ENCODE measurements around the gene NCOA7. TPM values are rescaled to one million over a fixed set of nuclear protein-coding genes. Genes with fewer than 3 reads are reported as not detected.
"Not testable (repeated sequence)": the region's sequence is repeated elsewhere in the genome, so short reads cannot be mapped to it uniquely, and the experiment has no call there.

Gene NCOA7
- total RNA-seq, 1 donor: 34.0 TPM

GRCh38 chr6:125966569-125966968 lies 175.8 kb downstream of the NCOA7 start:
- H3K4me2 ChIP-seq (ENCODE audit: insufficient read depth, low read length): no peak overlapping the region
- no peaks in the 10 kb centered on the region for H3K9me3 ChIP-seq (ENCODE audit: low read depth, low read length)
- H3K36me3 ChIP-seq (ENCODE audit: insufficient read depth, low read length): peaks cover 5% of the 10 kb centered on the region
- H3K27me3 ChIP-seq (ENCODE audit: insufficient read depth, low read length): no peaks in the 10 kb centered on the region
- H3K4me1 ChIP-seq (ENCODE audit: insufficient read depth, low read length): no peaks in the 10 kb centered on the region
- H2AFZ ChIP-seq (ENCODE audit: low read length): no peak overlapping the region
- peaks cover 4% of the 10 kb centered on the region for H4K20me1 ChIP-seq (ENCODE audit: insufficient read depth, low read length)
- TF ChIP-seq CTCF (IDR thresholded peaks at IDR 0.05; ENCODE audit: extremely low read depth, low read depth, low read length): no peak
- DNase-seq (ENCODE audit: insufficient read length, low spot score, missing footprints): no peak
- no peak overlapping the region for H3K27ac ChIP-seq (ENCODE audit: low read depth, low read length)
- no peak overlapping the region for H3K4me3 ChIP-seq (ENCODE audit: insufficient read depth, low read length)
- peaks cover 38% of the 10 kb centered on the region for H3K79me2 ChIP-seq (ENCODE audit: insufficient read depth, low read length)

- Histone ChIP-seq H3K27ac (ENCODE audit: low read depth, low read length) (no peak overlapping the region), H3K36me3 (ENCODE audit: insufficient read depth, low read length) (peaks cover 5% of the 10 kb centered on the region), H3K79me2 (ENCODE audit: insufficient read depth, low read length) (peaks cover 25% of the 10 kb centered on the region), H4K20me1 (ENCODE audit: insufficient read depth, low read length) (peaks cover 2% of the 10 kb centered on the region), H3K9me3 (ENCODE audit: low read depth, low read length) (no peaks in the 10 kb centered on the region), H3K4me3 (ENCODE audit: insufficient read depth, low read length) (no peak overlapping the region), H2AFZ (ENCODE audit: low read length) (no peak overlapping the region), H3K4me2 (ENCODE audit: insufficient read depth, low read length) (no peak overlapping the region), H3K4me1 (ENCODE audit: insufficient read depth, low read length) (no peaks in the 10 kb centered on the region), H3K27me3 (ENCODE audit: insufficient read depth, low read length) (no peaks in the 10 kb centered on the region)
- no peak for TF ChIP-seq CTCF (IDR thresholded peaks at IDR 0.05; ENCODE audit: extremely low read depth, low read depth, low read length)
- DNase-seq (ENCODE audit: insufficient read length, low spot score, missing footprints): no peak
Observed at GRCh38 chr6:125968493-125968892, 177.7 kb downstream of the NCOA7 start.

- Histone ChIP-seq H3K79me2 (ENCODE audit: insufficient read depth, low read length) (peaks cover 10% of the 10 kb centered on the region), H3K27ac (ENCODE audit: low read depth, low read length) (no peak overlapping the region), H3K27me3 (ENCODE audit: insufficient read depth, low read length) (no peaks in the 10 kb centered on the region), H3K9me3 (ENCODE audit: low read depth, low read length) (no peaks in the 10 kb centered on the region), H3K4me2 (ENCODE audit: insufficient read depth, low read length) (no peak overlapping the region), H3K4me1 (ENCODE audit: insufficient read depth, low read length) (no peaks in the 10 kb centered on the region), H3K4me3 (ENCODE audit: insufficient read depth, low read length) (no peak overlapping the region), H3K36me3 (ENCODE audit: insufficient read depth, low read length) (peaks cover 5% of the 10 kb centered on the region), H4K20me1 (ENCODE audit: insufficient read depth, low read length) (peaks cover 2% of the 10 kb centered on the region), H2AFZ (ENCODE audit: low read length) (no peak overlapping the region)
- no peak for DNase-seq (ENCODE audit: insufficient read length, low spot score, missing footprints)
- TF ChIP-seq CTCF (IDR thresholded peaks at IDR 0.05; ENCODE audit: extremely low read depth, low read depth, low read length): no peak
Observed at GRCh38 chr6:125970760-125971159, 180.0 kb downstream of the NCOA7 start.

- H3K9me3 ChIP-seq (ENCODE audit: low read depth, low read length); H3K4me3 ChIP-seq (ENCODE audit: insufficient read depth, low read length): not testable (repeated sequence)
Observed at GRCh38 chr6:125972478-125972877, 181.7 kb downstream of the NCOA7 start.

More at GRCh38 chr6:125972478-125972877, 181.7 kb downstream of the NCOA7 start:
- not testable (repeated sequence) for H4K20me1 ChIP-seq (ENCODE audit: insufficient read depth, low read length); DNase-seq (ENCODE audit: insufficient read length, low spot score, missing footprints); H2AFZ ChIP-seq (ENCODE audit: low read length); H3K27ac ChIP-seq (ENCODE audit: low read depth, low read length); H3K4me1 ChIP-seq (ENCODE audit: insufficient read depth, low read length); H3K27me3 ChIP-seq (ENCODE audit: insufficient read depth, low read length); H3K36me3 ChIP-seq (ENCODE audit: insufficient read depth, low read length); H3K4me2 ChIP-seq (ENCODE audit: insufficient read depth, low read length)
- H3K79me2 ChIP-seq (ENCODE audit: insufficient read depth, low read length): peaks cover 10% of the 10 kb centered on the region
